ENCODE measurements around the gene GNG14. TPM values are rescaled to one million over a fixed set of nuclear protein-coding genes. Genes with fewer than 3 reads are reported as not detected.
A peak's percentile ranks its signal among the peaks of the same experiment; 100 is the strongest.

GNG14 gene
- total RNA-seq, 1 donor from 2014 or later: not detected

GRCh38 chr19:12668346-12668745 lies 19.5 kb upstream of the GNG14 start:
- TF ChIP-seq, protein P1, sequence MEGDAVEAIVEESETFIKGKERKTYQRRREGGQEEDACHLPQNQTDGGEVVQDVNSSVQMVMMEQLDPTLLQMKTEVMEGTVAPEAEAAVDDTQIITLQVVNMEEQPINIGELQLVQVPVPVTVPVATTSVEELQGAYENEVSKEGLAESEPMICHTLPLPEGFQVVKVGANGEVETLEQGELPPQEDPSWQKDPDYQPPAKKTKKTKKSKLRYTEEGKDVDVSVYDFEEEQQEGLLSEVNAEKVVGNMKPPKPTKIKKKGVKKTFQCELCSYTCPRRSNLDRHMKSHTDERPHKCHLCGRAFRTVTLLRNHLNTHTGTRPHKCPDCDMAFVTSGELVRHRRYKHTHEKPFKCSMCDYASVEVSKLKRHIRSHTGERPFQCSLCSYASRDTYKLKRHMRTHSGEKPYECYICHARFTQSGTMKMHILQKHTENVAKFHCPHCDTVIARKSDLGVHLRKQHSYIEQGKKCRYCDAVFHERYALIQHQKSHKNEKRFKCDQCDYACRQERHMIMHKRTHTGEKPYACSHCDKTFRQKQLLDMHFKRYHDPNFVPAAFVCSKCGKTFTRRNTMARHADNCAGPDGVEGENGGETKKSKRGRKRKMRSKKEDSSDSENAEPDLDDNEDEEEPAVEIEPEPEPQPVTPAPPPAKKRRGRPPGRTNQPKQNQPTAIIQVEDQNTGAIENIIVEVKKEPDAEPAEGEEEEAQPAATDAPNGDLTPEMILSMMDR (IDR thresholded peaks at IDR 0.05): no peak
- DNase-seq (ENCODE audit: low spot score): no peak
- H3K27ac Mint-ChIP-seq (ENCODE audit: unreplicated experiment): peak overlapping the region; percentile 100
- H3K4me3 Mint-ChIP-seq (ENCODE audit: unreplicated experiment): peak overlapping the region; percentile 93
- H3K9me3 Mint-ChIP-seq (ENCODE audit: low read depth): no peaks in the 10 kb centered on the region
- peaks cover 3% of the 10 kb centered on the region for H3K36me3 Mint-ChIP-seq (ENCODE audit: low read depth)
- H3K4me1 Mint-ChIP-seq (ENCODE audit: low read depth): peaks cover 45% of the 10 kb centered on the region
- H3K27me3 Mint-ChIP-seq (ENCODE audit: low read depth): no peaks in the 10 kb centered on the region

DNA sequence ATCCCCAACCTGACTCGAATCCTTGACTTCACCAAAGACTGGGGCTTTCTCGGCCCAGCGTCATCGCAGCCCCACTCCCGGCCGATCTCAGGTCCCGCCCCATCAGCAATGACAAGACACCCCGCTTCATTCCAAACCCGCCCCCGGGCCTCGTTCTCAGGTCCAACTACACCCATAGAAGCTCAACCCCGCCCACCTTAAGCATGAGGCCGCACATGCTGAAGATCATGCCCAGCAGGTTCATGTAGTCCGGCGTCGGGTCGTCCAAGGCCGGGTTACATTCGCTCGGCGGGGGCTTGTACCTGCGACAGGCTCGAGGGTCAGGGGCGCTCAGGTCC lies 18.9 kb upstream of the GNG14 start:
- no peak for DNase-seq (ENCODE audit: low spot score)
- H3K4me1 Mint-ChIP-seq (ENCODE audit: low read depth): peaks cover 45% of the 10 kb centered on the region
- H3K4me3 Mint-ChIP-seq (ENCODE audit: unreplicated experiment): peak overlapping the region; percentile 93
- H3K27ac Mint-ChIP-seq (ENCODE audit: unreplicated experiment): peak overlapping the region; percentile 100
- no peaks in the 10 kb centered on the region for H3K27me3 Mint-ChIP-seq (ENCODE audit: low read depth)
- H3K36me3 Mint-ChIP-seq (ENCODE audit: low read depth): peaks cover 4% of the 10 kb centered on the region
- no peaks in the 10 kb centered on the region for H3K9me3 Mint-ChIP-seq (ENCODE audit: low read depth)
- TF ChIP-seq, protein P1 (IDR thresholded peaks at IDR 0.05): no peak

DNA sequence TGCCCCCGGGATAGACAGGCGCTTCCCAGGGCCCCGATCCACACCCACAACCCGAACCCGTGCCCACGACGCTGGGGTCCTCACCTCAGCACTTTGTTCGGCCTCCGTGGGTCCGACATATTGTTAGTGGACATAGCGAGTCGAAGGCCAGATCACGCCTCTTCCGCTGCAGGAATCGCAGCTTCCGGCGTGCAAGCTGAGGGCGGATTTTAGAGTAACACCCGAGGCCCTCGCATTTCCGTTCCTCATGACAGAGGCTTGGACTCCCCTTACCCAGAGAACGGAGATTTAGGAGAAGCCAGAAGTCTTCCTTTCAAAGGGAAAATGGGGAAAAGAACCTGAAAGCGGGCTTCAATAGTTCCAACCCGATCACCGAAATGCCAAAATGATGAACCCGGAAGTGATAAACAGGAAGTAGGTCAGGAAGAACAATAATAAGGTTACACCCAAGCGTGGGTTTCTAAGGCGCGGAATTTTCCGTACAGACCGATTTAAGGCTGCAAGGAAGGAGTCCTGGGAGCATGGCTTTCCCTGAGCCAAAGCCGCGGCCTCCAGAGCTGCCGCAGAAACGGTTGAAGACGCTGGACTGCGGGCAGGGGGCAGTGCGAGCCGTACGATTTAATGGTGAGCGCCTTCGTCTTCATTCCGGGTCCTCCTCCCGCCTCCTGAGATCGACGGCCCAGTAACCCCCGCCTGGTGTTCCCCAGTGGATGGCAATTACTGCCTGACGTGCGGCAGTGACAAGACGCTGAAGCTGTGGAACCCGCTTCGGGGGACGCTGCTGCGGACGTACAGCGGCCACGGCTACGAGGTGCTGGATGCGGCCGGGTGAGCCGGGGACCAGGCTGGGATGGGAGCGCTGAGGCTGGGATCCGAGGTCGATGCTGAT lies 18.3 kb upstream of the GNG14 start:
- no peak for DNase-seq (ENCODE audit: low spot score)
- TF ChIP-seq, protein P1 (IDR thresholded peaks at IDR 0.05): peak; percentile 65
- Mint-ChIP-seq H3K27me3 (ENCODE audit: low read depth) (no peaks in the 10 kb centered on the region), H3K9me3 (ENCODE audit: low read depth) (no peaks in the 10 kb centered on the region), H3K27ac (ENCODE audit: unreplicated experiment) (peak overlapping the region; percentile 100), H3K36me3 (ENCODE audit: low read depth) (peaks cover 9% of the 10 kb centered on the region), H3K4me1 (ENCODE audit: low read depth) (peaks cover 45% of the 10 kb centered on the region), H3K4me3 (ENCODE audit: unreplicated experiment) (peak overlapping the region; percentile 93)

DNA sequence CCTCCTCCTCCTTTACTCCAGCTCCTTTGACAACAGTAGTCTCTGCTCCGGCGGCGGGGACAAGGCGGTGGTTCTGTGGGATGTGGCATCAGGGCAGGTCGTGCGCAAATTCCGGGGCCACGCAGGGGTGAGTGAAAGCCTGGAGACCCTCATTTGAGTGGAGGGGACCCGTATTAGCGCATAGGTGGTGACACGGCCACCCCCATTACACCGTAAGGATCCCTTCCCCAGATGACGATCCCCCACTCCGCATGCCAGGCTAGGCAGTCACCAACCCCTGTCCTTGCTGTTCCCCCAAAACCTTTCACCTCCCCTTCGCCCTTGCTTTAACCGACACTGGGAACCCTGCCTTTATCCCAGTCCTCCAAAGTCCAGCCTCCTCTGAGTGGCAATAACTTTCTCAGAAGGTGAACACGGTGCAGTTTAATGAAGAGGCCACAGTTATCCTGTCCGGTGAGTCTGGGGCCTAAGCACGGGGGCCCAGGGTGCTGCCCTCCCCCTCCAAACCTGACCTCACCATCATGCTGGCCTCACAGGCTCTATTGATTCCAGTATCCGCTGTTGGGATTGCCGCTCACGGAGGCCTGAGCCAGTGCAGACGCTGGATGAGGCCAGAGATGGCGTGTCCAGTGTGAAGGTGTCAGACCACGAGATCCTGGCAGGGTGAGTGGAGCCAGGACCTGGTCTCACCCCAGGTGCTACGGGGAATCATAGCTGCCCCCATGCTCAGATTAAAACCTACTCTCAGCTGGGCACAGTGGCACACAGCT lies 17.5 kb upstream of the GNG14 start:
- no peaks in the 10 kb centered on the region for H3K9me3 Mint-ChIP-seq (ENCODE audit: low read depth)
- peaks cover 45% of the 10 kb centered on the region for H3K4me1 Mint-ChIP-seq (ENCODE audit: low read depth)
- no peaks in the 10 kb centered on the region for H3K27me3 Mint-ChIP-seq (ENCODE audit: low read depth)
- H3K4me3 Mint-ChIP-seq (ENCODE audit: unreplicated experiment): peak overlapping the region; percentile 93
- DNase-seq (ENCODE audit: low spot score): no peak
- TF ChIP-seq, protein P1 (IDR thresholded peaks at IDR 0.05): no peak
- H3K36me3 Mint-ChIP-seq (ENCODE audit: low read depth): peaks cover 9% of the 10 kb centered on the region
- peak overlapping the region; percentile 100 for H3K27ac Mint-ChIP-seq (ENCODE audit: unreplicated experiment)

- no peak overlapping the region for H3K27ac Mint-ChIP-seq (ENCODE audit: unreplicated experiment)
- no peaks in the 10 kb centered on the region for H3K9me3 Mint-ChIP-seq (ENCODE audit: low read depth)
- H3K27me3 Mint-ChIP-seq (ENCODE audit: low read depth): no peaks in the 10 kb centered on the region
- no peak overlapping the region for H3K4me3 Mint-ChIP-seq (ENCODE audit: unreplicated experiment)
- no peak for DNase-seq (ENCODE audit: low spot score)
- TF ChIP-seq, protein P1 (IDR thresholded peaks at IDR 0.05): no peak
- peaks cover 27% of the 10 kb centered on the region for H3K4me1 Mint-ChIP-seq (ENCODE audit: low read depth)
- H3K36me3 Mint-ChIP-seq (ENCODE audit: low read depth): peaks cover 17% of the 10 kb centered on the region
Observed at GRCh38 chr19:12672744-12673143, 15.1 kb upstream of the GNG14 start.

Data from chondrocyte (in vitro differentiated cells).